H1 (cell line): ENCODE data around the gene ETDC. TPM values are rescaled to one million over a fixed set of nuclear protein-coding genes. Genes with fewer than 3 reads are reported as not detected.

Experiments used
- CTCF ChIA-PET: fragments of 300-600 bp; sonication (Branson Sonifier 250); formaldehyde crosslinking; loops from one replicate; lab custom pipeline; 2021; ENCODE audit not compliant: partially characterized antibody; lab: Charles Lee
- POLR2A ChIA-PET: fragments of 300-600 bp; sonication (Branson Sonifier 250); formaldehyde crosslinking; loops from one replicate; lab custom pipeline; 2021; ENCODE audit warnings: inconsistent platforms; ENCODE audit not compliant: partially characterized antibody; lab: Charles Lee
- DNase-seq, 2 experiments: peaks; one replicate each; pipeline versions ENCODE4 v3.0.0 to v3.0.0-alpha.2; 2010 to 2022; ENCODE audit warnings: low spot score in 2 of 2, low read depth in 1 of 2, mixed read lengths in 1 of 2
- FAIRE-seq: peaks from 2 replicates; lab custom pipeline; 2011; peaks lifted over from hg19 to GRCh38; lab: Jason Lieb, UNC
- H2AFZ ChIP-seq: 2 replicates; pipeline ENCODE4 v1.8.1; 2012; ENCODE audit warnings: low read length, inconsistent platforms
- H2AK5ac ChIP-seq: 2 replicates; pipeline ENCODE4 v1.6.1; 2013; ENCODE audit warnings: low read depth, low read length
- H2BK120ac ChIP-seq: replicated peaks from 2 replicates; pipeline ENCODE3; 2013; ENCODE audit warnings: low read depth, low read length, inconsistent platforms
- H2BK12ac ChIP-seq: 2 replicates; pipeline ENCODE4 v1.6.1; 2013; ENCODE audit warnings: low read depth, low read length
- H2BK15ac ChIP-seq: 2 replicates; pipeline ENCODE4 v1.6.1; 2013; ENCODE audit warnings: low read length
- H2BK20ac ChIP-seq: 2 replicates; pipeline ENCODE4 v1.6.1; 2013; ENCODE audit warnings: low read length
- H2BK5ac ChIP-seq: 2 replicates; pipeline ENCODE4 v1.6.1; 2013; ENCODE audit warnings: low read depth, low read length
- H3K14ac ChIP-seq: 2 replicates; pipeline ENCODE4 v1.6.1; 2013; ENCODE audit warnings: inconsistent platforms; ENCODE audit not compliant: insufficient read length
- H3K18ac ChIP-seq: 2 replicates; pipeline ENCODE4 v1.6.1; 2013; ENCODE audit warnings: low read length; ENCODE audit errors: extremely low read depth
- H3K23ac ChIP-seq: 2 replicates; pipeline ENCODE4 v1.6.1; 2013; ENCODE audit warnings: inconsistent platforms; ENCODE audit not compliant: insufficient read length
- H3K23me2 ChIP-seq: 2 replicates; pipeline ENCODE4 v1.6.1; 2013; ENCODE audit warnings: low read depth, low read length
- H3K27ac ChIP-seq: 2 replicates; pipeline ENCODE4 v1.6.1; 2011; ENCODE audit warnings: low read depth, low read length, inconsistent platforms
- H3K27me3 ChIP-seq, 4 experiments: replicated peaks in 1 of 4; 1 replicate in 1 of 4; 2 replicates in 3 of 4; pipeline versions ENCODE4 v1.6.1 to v1.8.1; 2011 to 2013; ENCODE audit warnings: low read length in 3 of 4, mild to moderate bottlenecking in 3 of 4, inconsistent platforms in 2 of 4, mixed read lengths in 2 of 4, moderate library complexity in 1 of 4; ENCODE audit not compliant: control insufficient read depth in 3 of 4, insufficient read depth in 3 of 4; ENCODE audit errors: extremely low read depth in 1 of 4
- H3K36me3 ChIP-seq, 4 experiments: 2 replicates each; pipeline versions ENCODE4 v1.6.1 to v1.8.1; 2011 to 2013; ENCODE audit warnings: mild to moderate bottlenecking in 4 of 4, low read length in 3 of 4, moderate library complexity in 2 of 4, control low read depth in 1 of 4, inconsistent platforms in 1 of 4; ENCODE audit not compliant: insufficient read depth in 4 of 4, control insufficient read depth in 2 of 4
- H3K4ac ChIP-seq: replicated peaks from 2 replicates; pipeline ENCODE3; 2013; ENCODE audit warnings: low read length, low read depth, mixed read lengths, inconsistent platforms; ENCODE audit not compliant: insufficient read length
- H3K4me1 ChIP-seq, 4 experiments: replicated peaks in 1 of 4; 1 replicate in 1 of 4; 2 replicates in 3 of 4; pipeline versions ENCODE4 v1.6.1 to v1.8.1; 2011 to 2013; ENCODE audit warnings: low read length in 3 of 4, inconsistent platforms in 2 of 4, mixed read lengths in 1 of 4; ENCODE audit not compliant: insufficient read depth in 4 of 4, control insufficient read depth in 3 of 4
- H3K4me2 ChIP-seq, 2 experiments: 2 replicates each; pipeline versions ENCODE4 v1.6.1 to v1.8.1; 2011 to 2013; ENCODE audit warnings: low read depth in 2 of 2, low read length in 2 of 2, control low read depth in 1 of 2, inconsistent platforms in 1 of 2, mild to moderate bottlenecking in 1 of 2; ENCODE audit not compliant: insufficient read depth in 1 of 2
- H3K4me3 ChIP-seq, 4 experiments: fragments of 200-600, 300-600 bp in 1 of 4; sonication (generic), shearing (Covaris generic), sonication (Bioruptor Twin) in 1 of 4; 2 replicates each; pipeline versions ENCODE4 v1.5.1 to v1.8.1; 2011 to 2016; ENCODE audit warnings: low read length in 4 of 4, low read depth in 3 of 4, control low read depth in 2 of 4, inconsistent platforms in 2 of 4, mild to moderate bottlenecking in 2 of 4, mixed read lengths in 1 of 4, moderate library complexity in 1 of 4; ENCODE audit not compliant: insufficient read depth in 2 of 4; ENCODE audit errors: extremely low read depth in 1 of 4
- H3K56ac ChIP-seq: replicated peaks from 2 replicates; pipeline ENCODE3; 2013; ENCODE audit warnings: low read depth, mild to moderate bottlenecking, mixed read lengths, low read length, inconsistent platforms; ENCODE audit not compliant: insufficient read length
- H3K79me1 ChIP-seq: 2 replicates; pipeline ENCODE4 v1.6.1; 2013; ENCODE audit warnings: low read depth, low read length, control low read depth
- H3K79me2 ChIP-seq, 2 experiments: 2 replicates each; pipeline versions ENCODE4 v1.6.1 to v1.8.1; 2012 to 2013; ENCODE audit warnings: low read length in 2 of 2, mild to moderate bottlenecking in 2 of 2, inconsistent platforms in 1 of 2; ENCODE audit not compliant: insufficient read depth in 2 of 2, control insufficient read depth in 1 of 2
- H3K9ac ChIP-seq, 4 experiments: replicated peaks in 1 of 4; 1 replicate in 1 of 4; 2 replicates in 3 of 4; pipeline versions ENCODE4 v1.6.1 to v1.8.1; 2011 to 2013; ENCODE audit warnings: low read depth in 3 of 4, low read length in 3 of 4, control low read depth in 2 of 4, mild to moderate bottlenecking in 2 of 4, moderate library complexity in 2 of 4, inconsistent platforms in 1 of 4; ENCODE audit errors: extremely low read depth in 1 of 4
- H3K9me3 ChIP-seq, 2 experiments: 2 replicates each; pipeline versions ENCODE4 v1.6.1 to v1.8.1; 2012 to 2013; ENCODE audit warnings: mild to moderate bottlenecking in 2 of 2, moderate library complexity in 2 of 2, control low read depth in 1 of 2, inconsistent platforms in 1 of 2, low read depth in 1 of 2, low read length in 1 of 2, mixed read lengths in 1 of 2; ENCODE audit not compliant: insufficient read depth in 2 of 2
- H4K20me1 ChIP-seq, 2 experiments: replicated peaks in 1 of 2; 2 replicates each; pipeline versions ENCODE3 to v1.8.1; 2011 to 2013; ENCODE audit warnings: inconsistent platforms in 2 of 2, low read length in 2 of 2, mild to moderate bottlenecking in 1 of 2; ENCODE audit not compliant: insufficient read depth in 2 of 2, control insufficient read depth in 1 of 2
- H4K5ac ChIP-seq: 2 replicates; pipeline ENCODE4 v1.6.1; 2013; ENCODE audit warnings: low read length, low read depth, mixed read lengths, inconsistent platforms; ENCODE audit not compliant: insufficient read length
- H4K8ac ChIP-seq: 2 replicates; pipeline ENCODE4 v1.8.0; 2013; ENCODE audit warnings: mild to moderate bottlenecking, moderate library complexity, low read length, inconsistent platforms; ENCODE audit not compliant: insufficient read depth; ENCODE audit errors: extremely low read depth
- H4K91ac ChIP-seq: replicated peaks from 2 replicates; pipeline ENCODE3; 2013; ENCODE audit warnings: low read length, mixed read lengths, inconsistent platforms; ENCODE audit not compliant: insufficient read length
- CHD1 ChIP-seq: IDR thresholded peaks from 2 replicates; pipeline ENCODE4 v1.6.1; 2012; ENCODE audit warnings: low read depth, low read length, improper control_type of control experiment
- GTF2F1 ChIP-seq: IDR thresholded peaks from 2 replicates; pipeline ENCODE4 v1.6.1; 2012; ENCODE audit warnings: low read depth, low read length, improper control_type of control experiment, borderline replicate concordance
- JUN ChIP-seq: IDR thresholded peaks from 2 replicates; pipeline ENCODE4 v1.6.1; 2011; ENCODE audit warnings: low read depth, mild to moderate bottlenecking, improper control_type of control experiment, low read length
- JUND ChIP-seq: IDR thresholded peaks from 2 replicates; pipeline ENCODE4 v1.6.1; 2011; ENCODE audit warnings: mild to moderate bottlenecking, improper control_type of control experiment, low read length
- PHF8 ChIP-seq: fragments of 200-600 bp; sonication (generic); conservative IDR thresholded peaks from 2 replicates; pipeline ENCODE4 v1.7.1; 2012; ENCODE audit warnings: low read depth, mild to moderate bottlenecking, inconsistent platforms, low read length, moderate library complexity
- RAD21 ChIP-seq, 2 experiments: IDR thresholded peaks in 1 of 2; conservative IDR thresholded peaks in 1 of 2; 2 replicates each; pipeline ENCODE4 v1.6.1; 2011; ENCODE audit warnings: low read depth in 2 of 2, low read length in 2 of 2, improper control_type of control experiment in 1 of 2, inconsistent platforms in 1 of 2, mild to moderate bottlenecking in 1 of 2, moderate library complexity in 1 of 2
- SAP30 ChIP-seq: fragments of 300-600 bp; sonication (generic); IDR thresholded peaks from 2 replicates; pipeline ENCODE4 v1.7.1; 2012; ENCODE audit warnings: low read length, moderate library complexity, mild to moderate bottlenecking, inconsistent platforms; ENCODE audit not compliant: insufficient read depth, insufficient replicate concordance
- SIRT6 ChIP-seq: IDR thresholded peaks from one replicate; pipeline ENCODE4 v1.7.1; 2012; ENCODE audit warnings: low read length, inconsistent platforms
- TCF12 ChIP-seq: IDR thresholded peaks from 2 replicates; pipeline ENCODE4 v1.6.1; 2011; ENCODE audit warnings: low read depth, mild to moderate bottlenecking, low read length
- ZNF274 ChIP-seq: IDR thresholded peaks from 2 replicates; pipeline ENCODE4 v1.7.0; 2012; ENCODE audit warnings: low read length, borderline replicate concordance; ENCODE audit errors: extremely low read depth
- WGBS, 2 experiments: shearing (Covaris generic) in 1 of 2; methylation state at CpG; one replicate each; pipeline versions ENCODE4 v1.1.6 to v1.1.7; 2013 to 2015; ENCODE audit warnings: low lambda C conversion rate in 2 of 2, mixed read lengths in 2 of 2, inconsistent platforms in 1 of 2, low coverage in 1 of 2, missing lambda C conversion rate in 1 of 2; ENCODE audit not compliant: insufficient replicate concordance in 2 of 2, insufficient coverage in 1 of 2, insufficient read length in 1 of 2; ENCODE audit errors: extremely low coverage in 1 of 2, missing lambda C conversion rate in 1 of 2; 5-methylcytosine and 5-hydroxymethylcytosine counted together
- polyA plus RNA-seq, 7 experiments: library from polyadenylated mRNA; depleted of rRNA in 3 of 7; stranded (reverse) in 5 of 7; unstranded in 2 of 7; fragments of >200 nt in 5 of 7; fragments of 200-250 nt in 2 of 7; gene quantifications; 1 replicate in 5 of 7; 2 replicates in 1 of 7; 4 replicates in 1 of 7; pipeline versions ENCODE4 v1.2.1 to v1.2.3, GENCODE V29; 2011 to 2013; ENCODE audit warnings: missing spikeins in 2 of 7, mixed read lengths in 2 of 7
- total RNA-seq: library from RNA; stranded (reverse); fragmentation: NEBNext Ultra II Directional; extraction: Animal tissue kit (Norgen Biotek cat#: 25700); gene quantifications from 2 replicates; pipeline ENCODE4 v1.2.1, GENCODE V29; 2021
- TF ChIP-seq, protein P1 (sequence below), 3 experiments: IDR thresholded peaks; 1 replicate in 2 of 3; 2 replicates in 1 of 3; pipeline versions ENCODE4 v1.5.1 to v1.6.1; 2011; ENCODE audit warnings: low read length in 3 of 3, mild to moderate bottlenecking in 3 of 3, inconsistent platforms in 2 of 3, low read depth in 1 of 3, moderate library complexity in 1 of 3; ENCODE audit not compliant: insufficient read depth in 1 of 3; ENCODE audit errors: control extremely low read depth in 1 of 3

Gene ETDC
- total and polyA plus RNA-seq, 2 of the 8 experiments (the other 6 are each of a cell fraction or from before 2014, with no cell fraction given) = not detected

DNA sequence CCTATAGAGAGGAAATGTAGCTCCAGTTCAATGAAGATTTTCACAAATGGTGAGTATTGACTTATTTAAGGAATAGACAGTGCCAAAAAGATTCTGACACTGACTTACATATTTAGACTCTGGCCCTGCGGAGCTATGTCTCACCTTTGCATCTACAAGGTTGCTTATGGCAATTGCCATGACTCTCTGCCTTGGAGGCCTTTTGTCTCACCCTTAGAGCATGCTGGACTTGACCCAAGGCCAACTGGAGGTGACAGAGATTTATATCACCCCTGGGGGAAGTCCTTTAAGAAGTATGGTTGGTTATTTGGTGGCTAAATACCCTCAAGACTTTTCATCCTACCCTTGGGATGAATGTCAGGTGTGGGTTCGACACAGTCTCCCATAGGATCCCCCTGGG is 4.5 kb upstream of the ETDC start:
- TF ChIP-seq RAD21 (IDR thresholded peaks at IDR 0.05 in 1 of 2, conservative IDR thresholded peaks at IDR 0.05 in 1 of 2; ENCODE audit: low read depth in 2 of 2, low read length in 2 of 2) (no peak), TCF12 (no peak), ZNF274 (no peak), SAP30 (no peak), SIRT6 (no peak), GTF2F1 (no peak), PHF8 (no peak), JUND (no peak), JUN (no peak), CHD1 (no peak)
- TF ChIP-seq, protein P1, sequence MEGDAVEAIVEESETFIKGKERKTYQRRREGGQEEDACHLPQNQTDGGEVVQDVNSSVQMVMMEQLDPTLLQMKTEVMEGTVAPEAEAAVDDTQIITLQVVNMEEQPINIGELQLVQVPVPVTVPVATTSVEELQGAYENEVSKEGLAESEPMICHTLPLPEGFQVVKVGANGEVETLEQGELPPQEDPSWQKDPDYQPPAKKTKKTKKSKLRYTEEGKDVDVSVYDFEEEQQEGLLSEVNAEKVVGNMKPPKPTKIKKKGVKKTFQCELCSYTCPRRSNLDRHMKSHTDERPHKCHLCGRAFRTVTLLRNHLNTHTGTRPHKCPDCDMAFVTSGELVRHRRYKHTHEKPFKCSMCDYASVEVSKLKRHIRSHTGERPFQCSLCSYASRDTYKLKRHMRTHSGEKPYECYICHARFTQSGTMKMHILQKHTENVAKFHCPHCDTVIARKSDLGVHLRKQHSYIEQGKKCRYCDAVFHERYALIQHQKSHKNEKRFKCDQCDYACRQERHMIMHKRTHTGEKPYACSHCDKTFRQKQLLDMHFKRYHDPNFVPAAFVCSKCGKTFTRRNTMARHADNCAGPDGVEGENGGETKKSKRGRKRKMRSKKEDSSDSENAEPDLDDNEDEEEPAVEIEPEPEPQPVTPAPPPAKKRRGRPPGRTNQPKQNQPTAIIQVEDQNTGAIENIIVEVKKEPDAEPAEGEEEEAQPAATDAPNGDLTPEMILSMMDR (IDR thresholded peaks at IDR 0.05; ENCODE audit: control extremely low read depth in 1 of 3, insufficient read depth in 1 of 3, low read depth in 1 of 3, low read length in 3 of 3) = no peak
- TF ChIP-seq, all 59 proteins: peak for 0
- no peak overlapping the region for H3K4me3 ChIP-seq
- no peak overlapping the region for H4K91ac ChIP-seq
- DNase-seq (no peak), FAIRE-seq (no peak)
- no peak overlapping the region for H2AK5ac ChIP-seq
- ChIA-PET POLR2A (no interaction called here), CTCF (interaction anchor here (0.9 to 1.0 kb wide), 2 partner anchors 22 to 128 kb away, joined by 3 read pairs; no protein-coding TSS in a partner anchor)
- H3K79me2 ChIP-seq = peaks cover 0 to 5% of the 10 kb centered on the region in 2 experiments; a peak in 2 of 4 replicates
- H2BK20ac ChIP-seq = no peak overlapping the region
- H4K8ac ChIP-seq = no peak overlapping the region
- no peaks in the 10 kb centered on the region for H3K79me1 ChIP-seq
- H3K9ac ChIP-seq = no peak overlapping the region
- no peak overlapping the region for H3K4ac ChIP-seq
- H3K36me3 ChIP-seq = no peaks in the 10 kb centered on the region
- H4K20me1 ChIP-seq = no peaks in the 10 kb centered on the region
- H3K27me3 ChIP-seq = no peaks in the 10 kb centered on the region
- no peaks in the 10 kb centered on the region for H3K9me3 ChIP-seq
- H2BK5ac ChIP-seq = no peak overlapping the region
- H3K4me1 ChIP-seq = peaks cover 2 to 12% (median 11%) of the 10 kb centered on the region in 4 experiments; a peak in 5 of 7 replicates
- H3K4me2 ChIP-seq = no peak overlapping the region
- H2AFZ ChIP-seq = no peak overlapping the region
- no peak overlapping the region for H2BK120ac ChIP-seq
- no peak overlapping the region for H4K5ac ChIP-seq
- no peak overlapping the region for H3K14ac ChIP-seq
- no peak overlapping the region for H3K27ac ChIP-seq
- H2BK15ac ChIP-seq = no peak overlapping the region
- no peak overlapping the region for H2BK12ac ChIP-seq
- no peak overlapping the region for H3K23ac ChIP-seq
- WGBS, 2 experiments = 83% methylated on average over 1 of the region's 2 CpGs; no CpG with 5 or more reads in 1 of the 2 experiments
- no peak overlapping the region for H3K56ac ChIP-seq
- H3K23me2 ChIP-seq = no peaks in the 10 kb centered on the region
- H3K18ac ChIP-seq = no peak overlapping the region
